Posterior cingulate gyrus (tissue), 11 donors: ENCODE data around the gene PRR35.

Experiments
- DNase-seq, 10 donors: peaks; one replicate each; pipeline versions ENCODE4 v3.0.0 to v3.0.0-alpha.2; 2020 to 2021; ENCODE audit warnings: mixed read lengths in 3 of 10
- intact Hi-C: fragments of 100-400 bp; cut with DNase I; formaldehyde crosslinking; loops from one replicate; pipeline ENCODE4 v1.15.1; 2023

Gene PRR35

DNA sequence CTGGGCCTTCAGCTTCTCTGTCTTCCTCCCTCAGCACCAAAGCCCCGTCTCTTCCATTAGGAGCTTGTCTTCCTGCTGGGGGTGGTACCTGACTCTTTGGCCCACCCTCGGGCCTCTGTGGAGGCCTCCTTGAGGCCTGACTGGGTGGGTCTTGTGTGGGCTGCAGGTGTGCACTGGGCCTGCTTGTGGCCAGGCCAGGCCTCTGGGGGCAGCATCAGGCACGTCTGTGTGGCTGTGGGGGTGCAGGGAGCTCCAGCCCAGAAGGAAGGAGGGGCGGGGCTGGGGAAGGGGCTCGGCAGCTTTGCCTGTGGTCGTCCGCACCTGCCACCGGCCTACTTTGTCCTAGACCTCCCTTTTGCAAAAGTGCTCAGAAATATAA is 16.6 kb downstream of the PRR35 start:
- no peak for DNase-seq
- intact Hi-C loops = no loop called here

DNA sequence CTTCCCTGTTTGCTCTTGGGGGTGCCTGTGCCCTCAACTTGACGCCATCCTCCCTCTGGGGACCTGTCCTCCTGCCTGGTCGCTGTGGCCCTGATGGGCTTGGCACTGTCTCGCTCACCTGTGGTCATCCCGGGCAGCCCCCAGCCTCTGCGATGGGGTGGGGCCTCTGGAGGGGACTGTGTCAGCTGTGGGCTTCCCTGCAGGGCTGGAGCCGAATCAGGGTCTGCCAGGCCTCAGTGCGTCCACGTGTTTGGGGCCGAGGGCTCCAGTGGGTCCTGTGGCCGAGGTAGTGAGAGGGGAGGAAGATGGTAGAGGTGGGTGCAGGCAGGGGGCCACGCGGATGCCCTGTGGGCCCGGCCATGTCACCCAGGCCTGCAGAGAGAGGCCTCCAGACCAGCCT is 17.6 kb downstream of the PRR35 start:
- intact Hi-C loops = no loop called here

DNA sequence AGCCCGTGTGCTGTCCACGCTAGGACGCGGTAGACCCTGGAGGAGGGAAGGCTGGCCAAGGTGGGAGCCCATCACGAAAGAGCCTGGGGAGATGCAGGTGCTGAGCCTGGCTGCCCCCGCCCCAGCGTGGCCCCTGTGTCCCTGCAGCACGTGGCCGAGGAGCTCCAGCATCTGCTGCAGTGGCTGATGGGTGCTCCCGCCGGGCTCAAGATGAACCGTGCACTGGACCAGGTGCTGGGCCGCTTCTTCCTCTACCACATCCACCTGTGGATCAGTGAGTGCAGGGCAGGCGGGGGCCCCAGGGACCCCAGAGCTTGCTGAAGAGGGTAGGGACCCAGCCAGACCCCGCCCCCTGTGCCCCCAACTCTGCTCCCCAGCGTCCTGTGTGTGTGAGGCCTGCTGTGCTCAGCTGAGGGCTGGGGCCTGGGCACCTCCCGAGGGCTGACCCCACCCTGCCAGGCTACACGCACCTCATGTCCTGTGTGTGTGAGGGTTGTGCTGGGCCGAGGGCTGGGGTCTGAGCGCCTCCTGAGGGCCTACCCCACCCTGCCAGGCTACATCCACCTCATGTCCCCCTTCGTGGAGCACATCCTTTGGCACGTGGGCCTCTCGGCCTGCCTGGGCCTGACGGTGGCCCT is 18.2 kb downstream of the PRR35 start:
- no peak for DNase-seq
- intact Hi-C loops = no loop called here

More for the DNA sequence above, 17.6 kb downstream of the PRR35 start:
- DNase-seq = no peak

DNA sequence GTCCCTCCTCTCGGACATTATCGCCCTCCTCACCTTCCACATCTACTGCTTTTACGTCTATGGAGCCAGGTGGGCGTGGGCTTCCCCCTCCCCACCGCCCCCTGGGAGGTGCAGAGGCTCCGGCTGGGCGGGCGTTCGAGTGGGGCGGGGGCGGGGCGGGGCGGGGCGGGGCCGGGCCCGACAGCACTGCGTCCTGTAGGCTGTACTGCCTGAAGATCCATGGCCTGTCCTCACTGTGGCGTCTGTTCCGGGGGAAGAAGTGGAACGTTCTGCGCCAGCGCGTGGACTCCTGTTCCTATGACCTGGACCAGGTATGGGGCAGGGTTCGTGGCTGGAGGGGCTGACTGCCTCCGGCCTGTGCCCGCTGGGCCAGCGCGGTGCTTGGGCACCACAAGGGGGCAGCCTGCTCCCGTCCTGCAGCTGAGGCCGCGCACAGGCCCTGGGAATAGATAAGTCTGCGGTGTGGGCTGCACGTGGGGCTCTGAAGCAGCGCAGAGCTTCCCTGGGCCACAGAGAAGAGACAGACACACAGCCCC is 18.7 kb downstream of the PRR35 start:
- intact Hi-C loops = no loop called here
- peak in 9 of 10 donors; percentile 42 to 95 (median 56) for DNase-seq

DNA sequence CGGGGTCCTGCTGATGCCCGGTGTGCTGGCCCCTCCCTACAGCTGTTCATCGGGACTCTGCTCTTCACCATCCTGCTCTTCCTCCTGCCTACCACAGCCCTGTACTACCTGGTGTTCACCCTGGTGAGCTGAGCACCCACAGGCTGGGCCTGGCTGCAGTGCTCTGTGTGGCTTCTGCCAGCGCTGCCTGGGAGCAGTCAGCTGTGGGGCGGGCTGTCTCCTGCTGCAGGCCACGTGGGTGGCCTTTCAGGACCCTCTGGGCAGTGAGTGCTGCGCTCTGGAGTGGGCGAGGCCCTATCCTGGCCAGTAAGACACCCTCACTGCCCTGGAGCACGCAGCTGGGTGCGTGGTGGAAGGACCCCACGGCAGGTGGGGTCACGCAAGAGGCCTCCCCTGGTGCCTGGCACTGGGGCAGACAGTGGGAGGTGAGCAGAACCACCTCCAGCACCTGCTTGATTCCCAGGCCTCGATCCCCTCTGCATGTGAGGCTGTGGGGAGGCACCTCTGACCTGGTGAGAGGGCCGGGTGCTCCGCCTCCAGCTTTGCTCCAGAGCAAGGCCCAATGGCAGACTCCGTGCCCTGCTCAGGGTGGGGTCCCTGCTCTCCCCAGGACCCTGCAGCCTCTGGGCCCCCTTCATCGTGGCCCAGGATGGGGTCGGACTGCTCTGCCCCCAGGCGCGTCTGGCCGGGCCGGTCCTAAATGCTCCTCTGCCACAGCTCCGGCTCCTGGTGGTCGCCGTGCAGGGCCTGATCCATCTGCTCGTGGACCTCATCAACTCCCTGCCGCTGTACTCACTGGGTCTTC is 20.1 kb downstream of the PRR35 start:
- DNase-seq = no peak
- intact Hi-C loops = loop anchor here (10.0 kb wide), 1 partner anchor 56 kb away; the partner anchor contains the start of gene CAPN15

DNA sequence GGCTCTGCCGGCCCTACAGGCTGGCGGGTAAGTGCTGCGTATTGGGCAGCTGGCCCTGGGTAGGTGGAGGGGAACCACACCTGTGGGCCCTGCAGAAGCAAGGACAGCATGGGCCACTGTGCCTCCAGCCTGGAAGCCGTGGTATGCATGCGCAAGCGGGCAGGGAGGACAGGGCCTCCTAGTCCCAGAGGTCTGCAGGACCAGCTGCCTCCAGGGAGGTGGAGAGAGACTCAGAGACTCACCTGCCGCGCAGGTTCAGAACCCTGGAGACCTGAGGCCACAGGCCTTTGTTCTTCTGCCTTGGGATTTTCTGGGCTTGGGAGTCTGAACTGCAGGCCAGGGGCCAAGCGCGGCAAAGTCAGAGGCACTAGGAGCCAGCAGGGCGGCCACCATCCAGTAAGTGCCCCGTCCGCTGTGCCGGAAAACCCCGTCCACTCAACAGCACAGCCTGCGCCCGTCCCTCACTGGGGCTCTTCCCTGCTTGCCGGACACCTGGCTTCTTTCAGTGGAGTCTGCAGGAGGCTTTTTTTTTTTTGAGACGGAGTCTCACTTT is 20.8 kb downstream of the PRR35 start:
- DNase-seq = no peak
- intact Hi-C loops = loop anchor here (10.0 kb wide), 1 partner anchor 56 kb away; the partner anchor contains the start of gene CAPN15

DNA sequence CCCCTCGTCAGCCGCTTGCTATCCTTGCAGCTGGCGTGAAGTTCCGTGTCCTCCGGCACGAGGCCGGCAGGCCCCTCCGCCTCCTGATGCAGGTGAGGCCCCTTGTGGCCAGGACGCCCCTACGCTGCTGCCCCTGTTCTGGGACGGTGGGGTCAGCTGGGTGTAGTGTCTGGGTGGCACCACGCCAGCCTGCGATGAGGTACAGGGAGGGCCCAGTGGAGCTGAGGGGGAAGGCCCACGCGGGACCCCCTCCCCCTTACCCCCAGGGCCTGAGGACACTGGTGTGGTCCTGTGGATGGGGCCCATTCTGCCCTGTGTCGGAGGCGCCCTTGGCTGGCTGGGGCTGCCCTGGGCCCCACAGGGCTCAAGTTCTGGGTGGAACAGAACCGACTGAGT is 22.0 kb downstream of the PRR35 start:
- intact Hi-C loops = loop anchor here (10.0 kb wide), 1 partner anchor 57 kb away; the partner anchor contains the start of gene CAPN15
- no peak for DNase-seq

DNA sequence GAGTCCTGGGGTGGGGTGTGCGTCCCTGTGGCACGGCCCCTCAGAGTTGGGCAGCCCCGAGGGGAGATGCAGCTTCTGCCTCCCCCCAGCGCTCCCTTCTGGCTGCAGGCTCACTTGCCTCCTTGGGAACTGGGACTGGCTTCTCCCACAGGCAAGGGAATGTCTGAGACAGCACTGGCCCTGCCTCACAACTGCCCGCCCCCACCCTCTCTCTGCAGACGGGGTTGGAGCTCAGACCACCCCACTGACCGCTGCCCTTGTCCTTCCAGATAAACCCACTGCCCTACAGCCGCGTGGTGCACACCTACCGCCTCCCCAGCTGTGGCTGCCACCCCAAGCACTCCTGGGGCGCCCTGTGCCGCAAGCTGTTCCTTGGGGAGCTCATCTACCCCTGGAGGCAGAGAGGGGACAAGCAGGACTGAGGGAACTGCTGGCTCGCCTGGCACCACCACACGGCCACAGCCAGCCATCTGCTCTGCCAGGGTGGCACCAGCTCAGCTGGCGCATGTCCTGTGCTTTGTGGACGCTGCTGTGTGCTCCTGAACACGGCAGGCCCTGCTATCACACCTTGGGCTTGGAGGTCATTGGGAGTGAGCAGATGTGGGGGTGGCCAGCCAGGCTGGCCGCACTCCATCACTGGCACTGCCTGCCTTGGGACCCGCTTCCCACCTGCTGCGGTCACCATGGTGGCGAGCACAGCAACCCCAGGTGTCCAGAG is 22.6 kb downstream of the PRR35 start:
- intact Hi-C loops = loop anchor here (10.0 kb wide), 1 partner anchor 58 kb away; the partner anchor contains the start of gene CAPN15
- peak in 8 of 10 donors; percentile 55 to 94 (median 64) for DNase-seq

DNA sequence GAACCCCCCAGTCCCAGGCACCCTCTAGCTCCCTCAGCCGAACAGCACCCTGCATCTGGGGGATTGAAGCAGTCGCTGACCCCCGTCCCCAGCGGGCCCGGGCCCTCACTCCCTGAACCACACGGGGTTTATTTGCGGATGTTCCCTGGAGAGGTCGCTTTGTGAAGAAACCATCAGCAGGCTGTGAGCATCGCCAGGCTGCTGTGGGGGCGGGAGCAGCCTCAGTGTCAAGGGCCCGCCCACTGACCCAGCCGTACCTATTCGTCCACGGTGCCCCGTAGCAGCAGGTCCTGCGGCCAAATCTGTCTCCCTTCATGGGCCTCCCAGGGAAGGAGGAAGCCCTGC is 23.2 kb downstream of the PRR35 start:
- no peak for DNase-seq
- intact Hi-C loops = loop anchor here (10.0 kb wide), 1 partner anchor 59 kb away; the partner anchor contains the start of gene CAPN15

DNA sequence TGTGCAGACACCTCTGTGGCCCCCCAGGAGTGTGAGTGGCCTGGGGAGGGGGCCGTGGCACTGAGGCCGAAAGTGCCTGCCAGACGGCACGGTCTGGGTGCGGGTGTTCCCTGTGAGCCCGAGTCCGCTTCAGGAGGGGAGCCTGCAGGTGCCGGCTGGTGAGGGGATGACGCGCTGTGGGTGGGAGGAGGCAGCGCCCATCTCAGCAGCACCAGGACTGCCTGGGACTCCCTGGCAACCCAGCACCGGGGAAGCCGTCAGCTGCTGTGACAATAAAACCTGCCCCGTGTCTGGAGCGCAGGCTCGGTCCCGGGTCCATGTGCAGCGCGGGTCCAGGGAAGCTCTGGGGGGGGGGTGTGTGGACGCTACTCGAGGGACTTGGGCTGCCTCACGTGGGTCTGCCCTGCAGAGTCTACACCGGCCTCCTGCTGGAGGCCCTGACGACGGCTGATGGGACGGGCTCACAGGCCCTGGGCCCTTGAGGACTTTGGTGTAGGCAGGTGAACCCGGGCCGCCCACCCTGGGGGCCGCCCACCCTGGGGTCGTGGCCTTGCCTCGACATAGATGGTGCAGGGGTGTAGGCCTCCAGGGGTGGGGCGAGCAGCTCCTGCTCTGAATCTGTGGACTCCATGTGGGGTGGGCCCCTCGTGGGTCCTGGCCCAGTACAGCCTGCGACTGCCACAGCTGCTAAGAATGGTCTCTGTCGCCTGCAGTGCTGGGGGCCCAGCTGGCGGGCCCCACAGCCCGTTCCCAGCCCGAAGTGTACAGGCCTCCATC is 23.8 kb downstream of the PRR35 start:
- peak in 8 of 10 donors; percentile 37 to 94 (median 70) for DNase-seq
- intact Hi-C loops = loop anchor here (10.0 kb wide), 1 partner anchor 59 kb away; the partner anchor contains the start of gene CAPN15

DNA sequence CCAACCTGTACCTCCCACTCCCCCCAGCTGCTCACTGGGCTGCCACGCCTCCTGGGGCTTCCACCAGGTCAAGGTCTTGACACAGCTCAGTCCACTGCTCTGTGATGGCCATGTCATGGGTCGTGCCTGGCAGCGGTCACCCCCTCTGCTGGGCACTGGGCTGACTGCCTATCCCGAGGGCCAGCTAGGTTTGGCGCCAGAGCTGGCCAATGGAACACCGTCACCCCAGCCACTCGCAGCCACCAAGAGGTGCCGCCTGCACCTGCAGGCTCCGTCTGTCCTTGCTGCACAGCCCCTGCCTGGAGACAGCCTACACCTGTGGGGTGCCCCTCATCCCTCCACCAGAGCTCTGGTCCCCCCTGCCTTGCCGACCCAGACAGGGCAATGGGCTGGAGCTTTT is 25.2 kb downstream of the PRR35 start:
- intact Hi-C loops = loop anchor here (10.0 kb wide), 1 partner anchor 61 kb away; the partner anchor contains the start of gene CAPN15

DNA sequence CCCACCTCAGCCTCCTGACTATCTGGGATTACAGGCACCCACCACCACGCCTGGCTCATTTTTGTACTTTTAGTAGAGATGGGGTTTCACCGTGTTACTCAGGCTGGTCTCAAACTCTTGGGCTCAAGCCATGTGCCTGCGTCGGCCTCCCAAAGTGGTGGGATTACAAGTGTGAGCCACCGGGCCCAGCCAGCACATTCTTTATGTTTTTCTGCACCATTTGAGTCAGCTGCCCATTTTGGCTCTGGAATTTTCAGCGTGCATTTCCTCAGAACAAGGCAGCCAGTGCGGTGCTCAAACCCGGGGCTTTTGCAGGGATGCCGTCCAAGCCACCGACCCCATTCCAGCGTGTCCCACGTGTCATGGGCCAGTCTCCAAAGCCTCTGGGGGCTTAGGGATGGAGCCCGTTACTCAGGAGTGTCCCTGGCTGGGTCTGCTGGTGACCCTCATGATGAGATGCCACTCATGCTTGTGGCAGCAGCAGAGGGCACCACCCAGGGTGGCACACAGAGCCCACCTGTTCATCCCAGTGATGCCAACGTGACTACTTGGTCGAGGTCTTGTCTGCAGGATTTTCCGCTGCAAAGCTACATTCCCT is 26.0 kb downstream of the PRR35 start:
- intact Hi-C loops = loop anchor here (10.0 kb wide), 1 partner anchor 61 kb away; the partner anchor contains the start of gene CAPN15
- no peak for DNase-seq

More for the DNA sequence above, 25.2 kb downstream of the PRR35 start:
- DNase-seq = peak in 1 of 10 donors; percentile 82

DNA sequence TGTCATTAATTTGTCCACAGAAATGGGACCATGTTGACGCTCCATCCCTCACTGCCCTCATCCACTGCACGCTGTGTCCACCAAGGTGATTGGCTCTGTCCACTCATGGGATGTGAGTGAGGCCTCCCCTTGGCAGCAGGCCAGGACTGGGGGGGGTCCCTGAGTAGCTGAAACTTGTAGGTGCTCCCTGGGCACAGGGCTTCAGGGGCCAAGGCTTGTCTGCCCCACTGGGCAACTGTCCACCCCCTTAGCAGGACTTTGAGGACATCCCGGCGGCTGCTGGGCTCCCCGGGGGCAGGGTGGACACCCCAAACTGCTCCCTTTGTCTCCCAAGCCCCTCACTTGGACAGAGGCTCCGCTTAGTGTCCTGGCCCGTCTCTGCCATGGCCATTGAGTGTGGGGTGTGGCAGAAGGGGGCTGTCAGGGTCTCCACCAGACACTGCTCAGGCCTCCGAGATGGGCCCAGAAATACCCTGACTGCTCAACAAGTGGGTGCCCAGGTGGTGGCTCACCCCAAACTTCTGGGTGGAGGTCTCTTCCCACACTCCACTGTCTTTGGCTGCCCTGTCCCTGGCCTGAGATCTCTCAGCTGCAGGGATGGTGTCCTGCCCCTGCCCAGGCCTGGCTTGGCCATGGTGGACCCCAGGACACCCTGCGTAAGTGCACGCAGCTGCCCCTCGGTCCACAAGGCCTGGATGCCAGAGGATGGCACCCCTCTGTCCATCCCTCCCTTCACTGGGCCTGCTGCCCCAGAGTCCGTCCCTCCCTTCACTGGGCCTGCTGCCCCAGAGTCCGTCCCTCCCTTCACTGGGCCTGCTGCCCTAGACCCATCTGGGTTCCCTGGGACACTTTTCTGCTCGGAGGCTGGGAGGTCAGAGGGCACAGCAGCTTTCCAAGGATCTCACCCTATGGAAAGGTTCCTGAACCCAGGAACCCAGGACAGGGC is 26.7 kb downstream of the PRR35 start:
- intact Hi-C loops = loop anchor here (10.0 kb wide), 1 partner anchor 62 kb away; the partner anchor contains the start of gene CAPN15
- peak in 1 of 10 donors; percentile 34 for DNase-seq

DNA sequence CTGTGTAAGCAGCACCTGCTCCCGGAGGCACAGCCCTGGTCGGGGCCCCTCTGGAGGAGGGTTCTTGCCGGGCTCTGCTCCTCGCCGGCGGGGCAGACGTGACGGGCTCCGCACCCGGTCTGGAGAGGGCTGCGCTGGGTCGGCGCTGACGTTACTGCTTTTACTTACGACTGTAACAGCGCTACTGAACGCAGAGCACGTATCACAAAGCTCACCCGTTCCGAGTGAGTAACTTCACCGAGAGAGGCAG is 28.4 kb downstream of the PRR35 start:
- DNase-seq = peak in 1 of 10 donors; percentile 90
- intact Hi-C loops = loop anchor here (10.0 kb wide), 1 partner anchor 64 kb away; the partner anchor contains the start of gene CAPN15

DNA sequence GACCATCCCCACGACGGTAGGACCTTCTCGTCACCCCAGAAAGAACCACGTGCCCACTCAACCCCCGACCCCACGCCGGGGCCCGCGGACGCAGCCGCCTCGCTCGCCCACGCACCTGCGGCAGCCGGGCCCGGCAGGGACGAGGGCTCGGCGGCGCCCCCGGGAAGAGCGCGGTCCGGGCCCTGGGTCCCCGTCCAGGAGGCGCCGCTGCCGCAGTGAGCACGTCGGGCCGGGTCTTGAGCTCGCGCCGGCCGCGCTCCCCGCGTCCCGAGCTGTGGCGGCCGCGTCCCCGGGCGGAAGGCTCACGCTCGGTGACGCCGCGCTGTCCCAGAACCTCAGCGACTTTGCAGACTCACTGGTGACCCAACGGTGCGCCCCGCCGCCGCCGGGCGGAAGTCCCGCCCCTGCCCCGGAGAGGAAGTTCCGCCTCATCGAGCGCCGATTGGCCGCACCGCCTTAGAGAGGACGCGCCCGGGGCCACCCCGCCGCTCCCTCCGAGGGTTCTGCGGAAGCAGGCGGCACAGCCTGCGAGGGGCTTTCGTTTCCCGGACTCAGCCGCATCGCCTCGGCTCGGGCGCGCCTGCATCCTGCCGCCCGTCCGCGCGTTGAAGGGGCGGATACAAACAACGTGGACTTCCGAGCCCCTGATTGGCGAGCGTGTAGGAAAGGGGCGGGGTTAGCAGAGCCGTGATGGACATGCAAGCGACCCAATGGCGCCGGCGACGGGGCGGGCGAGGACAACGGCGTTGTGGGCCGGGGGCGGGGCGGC is 28.9 kb downstream of the PRR35 start:
- DNase-seq = peak; percentile 95 to 100 (median 98)
- intact Hi-C loops = loop anchor here (10.0 kb wide), 1 partner anchor 64 kb away; the partner anchor contains the start of gene CAPN15

DNA sequence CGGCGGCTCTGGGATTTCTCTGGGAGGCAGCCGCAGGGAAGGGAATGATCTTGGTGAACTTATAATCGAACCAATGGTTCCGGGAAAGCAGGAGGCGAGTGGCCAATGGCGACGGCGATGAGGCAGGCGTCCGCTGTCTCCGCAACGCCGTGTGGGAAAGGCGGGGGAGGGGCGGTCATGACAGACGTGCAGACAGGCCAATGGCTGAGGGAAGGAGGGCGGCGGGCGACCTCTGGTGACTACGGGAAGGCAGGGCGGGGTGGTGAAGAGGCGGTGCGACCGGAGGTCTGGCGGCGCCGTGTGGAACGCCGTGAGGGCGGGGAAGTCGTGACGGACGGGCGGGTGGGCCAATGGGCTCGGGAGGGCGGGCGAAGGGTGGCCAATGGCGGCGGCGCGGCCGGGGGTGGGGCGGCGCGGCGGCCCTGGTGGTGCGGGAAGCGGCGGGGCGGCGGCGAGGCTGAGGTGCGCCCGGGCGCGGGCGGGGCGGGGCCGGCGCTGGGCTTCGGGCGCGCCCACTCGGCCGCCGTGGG is 29.5 kb downstream of the PRR35 start, which contains the start of gene RAB40C:
Gene RAB40C (plus strand): TSS at position 409 of the 530 bp plus-strand sequence. CDS start 226 bp downstream, outside the sequence.
- intact Hi-C loops = loop anchor here (10.0 kb wide), 1 partner anchor 65 kb away; the partner anchor contains the start of gene CAPN15
- DNase-seq = peak; percentile 98 to 100 (median 100)
